Kidney tubule cell (primary cell): ENCODE results near the gene NR2C2AP.
"Not testable (repeated sequence)": the region's sequence is repeated elsewhere in the genome, so short reads cannot be mapped to it uniquely, and the experiment has no call there.

Source experiments
- DNase-seq: peaks from one replicate; pipeline ENCODE4 v3.0.0-alpha.2; 2018; ENCODE audit warnings: low spot score

NR2C2AP gene

DNA sequence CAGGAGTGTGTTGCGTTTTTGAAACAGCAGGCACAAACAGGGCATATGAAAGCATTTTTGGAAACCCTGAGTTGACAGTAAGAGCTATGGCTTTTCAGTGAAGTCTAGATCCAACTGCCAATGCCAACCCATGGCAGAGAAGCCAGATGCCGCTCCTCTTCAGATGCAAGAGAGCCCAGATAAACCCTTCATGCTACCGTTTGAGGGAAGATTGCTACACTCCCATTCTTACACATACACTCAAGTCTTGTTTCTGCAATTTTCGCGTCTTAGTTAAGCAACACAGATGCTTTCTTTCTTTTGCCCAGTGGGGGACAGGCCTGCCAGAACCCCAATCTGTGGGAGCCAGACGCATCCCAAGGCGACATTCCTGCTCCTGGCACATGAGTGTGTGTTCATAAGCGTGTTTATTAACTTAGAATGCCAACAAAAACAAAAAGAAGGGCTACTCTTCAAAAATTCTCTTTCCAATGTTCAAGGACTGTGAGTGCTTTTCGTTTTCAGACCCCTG, 21.7 kb downstream of the NR2C2AP start:
- no peak for DNase-seq

DNA sequence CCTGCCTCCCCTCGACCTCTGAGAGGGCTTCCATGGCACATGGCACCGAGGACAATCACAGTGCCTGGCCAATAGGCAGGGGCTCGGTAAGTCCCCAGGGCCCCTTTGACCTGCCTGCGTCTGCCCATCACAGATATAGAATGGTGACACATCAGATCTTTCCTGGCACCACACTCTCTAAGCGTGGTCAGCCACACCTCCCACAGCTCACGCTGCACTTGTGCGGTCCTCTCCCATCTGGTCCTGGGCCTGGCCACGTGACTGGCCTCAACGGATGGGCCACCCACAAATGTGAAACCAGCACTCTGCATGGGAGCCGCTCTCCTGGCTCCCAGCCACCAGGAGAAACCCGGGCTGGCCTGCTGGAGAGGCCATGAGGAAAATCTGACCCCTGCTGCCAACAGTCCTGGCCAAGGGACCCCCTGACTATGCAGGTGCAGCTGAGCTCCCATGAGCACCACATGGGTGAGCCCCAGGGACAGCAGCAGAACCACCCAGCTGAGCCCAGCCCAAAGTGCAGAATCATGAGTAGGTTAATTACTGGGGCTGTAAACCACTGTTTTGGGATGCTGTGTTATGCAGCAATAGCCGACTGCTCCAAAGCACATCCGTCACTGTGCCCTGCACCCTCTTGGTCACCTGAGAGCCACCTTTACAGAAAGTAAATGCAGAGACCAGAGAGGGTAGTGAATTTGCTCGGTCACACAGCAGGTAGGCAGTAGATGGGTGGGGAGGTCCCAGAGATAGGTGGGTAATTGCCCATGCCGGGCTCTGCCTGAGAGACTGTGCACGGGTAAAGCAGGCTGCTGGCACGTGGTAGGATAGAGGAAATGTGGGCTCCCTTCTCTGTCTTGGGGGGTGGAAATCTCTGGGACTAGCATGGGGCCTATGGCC, 23.4 kb downstream of the NR2C2AP start:
- DNase-seq = no peak

DNA sequence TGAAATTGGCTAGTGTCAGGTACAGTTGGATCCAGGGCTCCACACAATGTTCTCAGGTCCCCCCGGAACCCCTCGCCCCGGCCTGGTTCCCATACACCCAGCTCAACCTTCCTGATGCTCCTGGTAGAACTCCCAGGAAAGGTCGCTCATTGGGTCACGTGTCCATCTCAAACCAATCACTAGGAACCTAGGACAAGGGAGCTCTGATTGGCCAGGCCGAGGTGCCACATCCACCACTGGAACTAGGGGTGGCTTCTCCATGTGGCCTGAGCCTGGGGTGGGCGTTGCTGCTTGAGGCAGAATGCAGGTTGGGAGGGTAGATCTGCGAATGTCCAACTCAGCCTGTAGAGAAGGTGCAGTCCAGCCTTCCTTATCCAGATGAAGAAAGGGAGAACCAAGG, 26.3 kb downstream of the NR2C2AP start:
- DNase-seq = no peak

- not testable (repeated sequence) for DNase-seq
Observed at GRCh38 chr19:19173243-19173642, 30.0 kb downstream of the NR2C2AP start.

GRCh38 chr19:19171821-19172532, 31.2 kb downstream of the NR2C2AP start:
- DNase-seq = no peak

GRCh38 chr19:19170873-19171672, 32.1 kb downstream of the NR2C2AP start:
- DNase-seq = no peak

- DNase-seq = peak; percentile 73
Observed at GRCh38 chr19:19170053-19170872, 33.0 kb downstream of the NR2C2AP start, which contains the start of gene MEF2B. MEF2B (minus strand) TSS chr19:19170263; CDS start chr19:19150735, 19,528 bp downstream.

DNA sequence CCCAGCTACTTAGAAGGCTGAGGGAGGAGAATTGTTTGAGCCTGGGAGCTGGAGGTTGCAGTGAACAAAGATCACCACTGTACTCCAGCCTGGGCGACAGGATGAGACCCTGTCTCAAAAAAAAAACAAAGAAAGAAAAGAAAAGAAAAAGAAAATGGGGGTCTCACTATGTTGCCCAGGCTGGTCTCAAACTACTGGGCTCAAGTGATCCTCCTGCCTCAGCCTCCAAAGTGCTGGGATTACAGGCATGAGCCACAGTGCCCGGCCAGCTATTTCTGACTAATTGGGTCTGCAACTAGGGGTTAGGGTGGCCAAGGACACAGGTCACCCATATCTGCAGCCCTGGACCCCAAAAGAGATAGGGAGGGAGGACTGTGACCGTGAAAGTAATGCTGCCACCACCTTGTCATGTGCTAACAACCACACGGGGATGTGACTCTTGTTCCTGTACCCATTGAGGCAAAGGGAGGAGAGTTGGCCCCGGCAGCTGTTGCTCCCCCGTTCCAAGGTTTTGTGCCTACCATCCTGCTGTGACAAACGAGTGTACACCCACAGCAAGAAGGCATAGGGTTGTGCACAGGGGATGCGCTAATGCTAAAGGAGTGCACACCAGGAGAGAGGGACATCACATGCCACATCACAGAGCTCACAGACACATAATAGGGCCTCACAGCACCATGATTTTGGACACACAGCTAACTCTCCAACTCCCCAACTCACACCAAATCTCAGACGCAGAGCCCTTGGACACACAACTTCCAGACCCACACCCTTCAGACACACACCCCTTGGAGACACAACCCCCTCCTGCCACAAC, 33.8 kb downstream of the NR2C2AP start:
- DNase-seq = no peak

DNA sequence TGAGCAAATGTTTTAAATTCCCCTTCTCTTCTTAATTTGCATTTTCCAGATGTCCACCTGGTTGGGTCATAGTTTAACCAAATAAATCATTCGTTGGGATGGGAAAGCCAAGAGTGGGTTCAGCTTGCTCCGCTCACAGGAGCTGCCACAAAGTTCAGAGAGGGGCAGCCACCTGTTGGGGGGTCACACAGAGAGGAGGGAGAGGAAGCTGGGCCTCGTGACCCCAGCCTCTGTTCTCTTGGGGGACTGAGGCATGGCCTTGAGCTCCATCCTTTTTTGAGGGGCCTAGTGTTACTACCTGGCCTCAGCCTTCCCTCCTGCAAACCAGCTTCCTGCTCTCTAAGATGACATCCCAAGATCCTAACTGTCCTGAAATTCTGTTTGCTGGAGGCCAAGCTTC, 35.6 kb downstream of the NR2C2AP start:
- DNase-seq = no peak

DNA sequence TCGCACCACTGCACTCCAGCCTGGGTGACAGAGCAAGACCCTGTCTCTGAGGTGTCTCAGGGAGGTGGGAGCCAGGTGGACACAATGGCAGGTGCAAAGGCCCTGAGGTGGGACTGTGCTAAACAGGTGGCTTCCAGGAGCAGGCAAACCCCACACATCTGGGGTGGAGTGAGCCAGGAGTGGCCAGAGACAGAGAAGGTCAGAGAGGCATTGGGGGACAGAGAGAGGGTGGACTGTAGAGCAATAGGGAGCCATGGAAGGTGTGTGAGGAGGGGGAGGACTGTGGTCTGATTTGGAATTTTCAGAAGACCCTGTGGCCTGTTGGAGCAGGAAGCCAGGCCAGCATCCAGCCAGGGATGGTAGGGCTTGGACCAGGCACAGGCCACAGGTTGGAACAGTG, 37.8 kb downstream of the NR2C2AP start:
- no peak for DNase-seq

- no peak for DNase-seq
Observed at GRCh38 chr19:19162495-19162894, 40.7 kb downstream of the NR2C2AP start.

GRCh38 chr19:19160461-19161035, 42.7 kb downstream of the NR2C2AP start:
- DNase-seq = no peak

DNA sequence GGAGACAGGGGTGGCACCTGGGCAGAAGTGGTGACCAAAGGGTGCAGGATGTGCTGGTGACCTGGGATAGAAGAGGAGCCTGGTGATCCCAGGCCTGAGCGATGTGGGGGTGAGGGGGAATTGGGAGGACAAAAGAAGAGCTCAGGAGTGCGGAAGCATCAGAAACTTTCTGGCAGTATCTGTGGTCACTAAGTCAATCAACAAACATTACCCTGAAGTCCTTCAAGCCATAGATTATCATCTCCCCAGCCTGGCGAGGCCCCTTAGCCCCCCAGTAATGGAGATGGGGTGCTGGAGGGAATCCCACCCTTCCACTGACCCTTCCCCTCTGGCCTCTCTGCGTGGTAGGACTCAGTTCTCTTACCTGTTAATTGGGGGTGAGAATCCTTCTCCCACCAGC, 43.7 kb downstream of the NR2C2AP start:
- DNase-seq = no peak

- no peak for DNase-seq
Observed at GRCh38 chr19:19157808-19158207, 45.4 kb downstream of the NR2C2AP start.

GRCh38 chr19:19155495-19156219, 47.6 kb downstream of the NR2C2AP start:
- DNase-seq = no peak

- DNase-seq = no peak
Observed at GRCh38 chr19:19154768-19155494, 48.3 kb downstream of the NR2C2AP start.

DNA sequence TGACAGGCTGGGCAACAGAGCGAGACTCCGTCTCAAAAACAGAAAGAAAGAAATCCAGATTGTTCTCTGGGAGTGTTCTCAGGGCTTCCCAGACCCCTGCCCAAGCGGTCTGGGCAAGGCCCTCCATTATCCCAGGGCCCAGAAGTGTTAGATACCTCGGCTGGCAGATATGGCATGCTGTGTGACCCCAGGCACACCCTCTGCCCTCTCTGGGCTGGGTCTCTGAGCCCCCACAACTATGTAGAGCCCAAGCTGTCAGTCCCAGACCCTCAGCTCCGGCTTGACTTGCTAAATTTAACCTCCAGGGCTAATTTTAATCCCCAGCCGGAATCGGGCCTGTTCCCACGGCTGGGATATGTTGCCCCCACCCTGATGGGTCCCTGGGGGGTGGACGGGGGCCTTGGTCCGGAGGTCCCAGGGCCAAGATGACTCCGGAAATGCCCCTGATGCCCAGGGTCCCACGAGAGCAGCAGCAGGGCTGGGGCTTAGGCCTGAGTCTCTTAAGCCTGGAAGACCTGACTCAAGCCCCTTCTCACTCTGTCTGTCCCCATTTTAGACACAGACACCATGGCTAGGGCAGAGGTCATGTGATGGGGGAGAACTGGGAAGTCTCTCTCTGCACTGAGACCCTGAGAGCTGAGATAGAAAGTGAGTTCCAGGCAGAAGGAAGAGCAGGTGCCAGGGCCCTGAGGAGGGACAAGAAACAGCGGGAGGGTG, 50.4 kb downstream of the NR2C2AP start:
- no peak for DNase-seq

- DNase-seq = no peak
Observed at GRCh38 chr19:19151418-19151817, 51.8 kb downstream of the NR2C2AP start.
